CD1c-positive myeloid dendritic cell (primary cell): ENCODE measurements around the gene ADGRL2.

Source experiments
- DNase-seq: peaks from one replicate; pipeline ENCODE4 v3.0.0-alpha.2; 2016; ENCODE audit errors: extremely low spot score

The ADGRL2 gene

GRCh38 chr1:81805537-81806431, 5.0 kb downstream of the ADGRL2 start:
- DNase-seq, result no peak

GRCh38 chr1:81806432-81806770, 5.7 kb downstream of the ADGRL2 start:
- DNase-seq, result no peak

- no peak for DNase-seq
Measured at GRCh38 chr1:81808760-81809159, 8.0 kb downstream of the ADGRL2 start.

GRCh38 chr1:81809808-81810207, 9.1 kb downstream of the ADGRL2 start:
- no peak for DNase-seq

GRCh38 chr1:81811757-81812371, 11.1 kb downstream of the ADGRL2 start:
- no peak for DNase-seq

GRCh38 chr1:81812712-81813111, 12.0 kb downstream of the ADGRL2 start:
- DNase-seq, result no peak

- DNase-seq, result no peak
Measured at GRCh38 chr1:81813691-81814090, 13.0 kb downstream of the ADGRL2 start.

GRCh38 chr1:81819613-81820012, 18.9 kb downstream of the ADGRL2 start:
- no peak for DNase-seq

- DNase-seq, result no peak
Measured at GRCh38 chr1:81820765-81821164, 20.0 kb downstream of the ADGRL2 start.

- DNase-seq, result no peak
Measured at GRCh38 chr1:81823082-81823481, 22.3 kb downstream of the ADGRL2 start.

- no peak for DNase-seq
Measured at GRCh38 chr1:81824759-81825158, 24.0 kb downstream of the ADGRL2 start.

- DNase-seq, result no peak
Measured at GRCh38 chr1:81827942-81828341, 27.2 kb downstream of the ADGRL2 start.

- no peak for DNase-seq
Measured at GRCh38 chr1:81832573-81832972, 31.8 kb downstream of the ADGRL2 start.

- DNase-seq, result no peak
Measured at GRCh38 chr1:81833722-81834121, 33.0 kb downstream of the ADGRL2 start.

- no peak for DNase-seq
Measured at GRCh38 chr1:81834268-81834667, 33.5 kb downstream of the ADGRL2 start.

- no peak for DNase-seq
Measured at GRCh38 chr1:81834921-81835698, 34.4 kb downstream of the ADGRL2 start.

GRCh38 chr1:81836007-81836626, 35.4 kb downstream of the ADGRL2 start:
- no peak for DNase-seq

GRCh38 chr1:81838600-81839218, 38.0 kb downstream of the ADGRL2 start:
- DNase-seq, result no peak

GRCh38 chr1:81840805-81841204, 40.1 kb downstream of the ADGRL2 start:
- DNase-seq, result no peak

- DNase-seq, result no peak
Measured at GRCh38 chr1:81841795-81842194, 41.1 kb downstream of the ADGRL2 start.

- DNase-seq, result no peak
Measured at GRCh38 chr1:81844477-81844876, 43.7 kb downstream of the ADGRL2 start.

GRCh38 chr1:81846630-81847029, 45.9 kb downstream of the ADGRL2 start:
- no peak for DNase-seq
